Stimulated activated CD8-positive, alpha-beta memory T cell treated with anti-CD3 and anti-CD28 coated beads, Interleukin-7, amount 100 ng/mL, for 48 hours (primary cell): ENCODE results near the gene CPO.
"Not testable (repeated sequence)": the region's sequence is repeated elsewhere in the genome, so short reads cannot be mapped to it uniquely, and the experiment has no call there.

Experiments
- DNase-seq, 2 donors: peaks; one replicate each; pipeline ENCODE4 v3.0.0-alpha.2; 2020; ENCODE audit warnings: low read depth in 1 of 2; ENCODE audit errors: extremely low read depth in 1 of 2

Gene CPO

DNA sequence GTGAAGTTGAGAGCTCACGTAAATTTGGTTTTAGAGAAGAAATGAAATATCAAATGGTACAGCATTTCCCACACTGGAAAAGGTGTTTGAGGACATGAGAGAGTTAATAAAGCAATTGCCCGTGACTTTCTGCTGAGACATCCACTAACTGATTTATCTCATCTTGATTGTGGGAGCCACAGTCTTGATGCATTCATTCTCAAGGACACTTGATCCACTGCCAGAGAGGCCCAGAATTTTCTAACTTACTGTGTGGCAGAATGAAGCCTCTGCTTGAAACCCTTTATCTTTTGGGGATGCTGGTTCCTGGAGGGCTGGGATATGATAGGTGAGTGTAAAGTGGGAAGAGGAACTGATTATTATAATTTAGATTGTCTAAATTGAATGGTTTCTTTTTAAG lies at the start of gene CPO:
TSS of gene CPO (plus strand) at position 179 of the 400 bp plus-strand sequence. CDS start at position 261, 82 bp downstream.
- no peak for DNase-seq

GRCh38 chr2:206890179-206890578 lies 49.1 kb upstream of the CPO start:
- no peak for DNase-seq

- no peak for DNase-seq
Measured at GRCh38 chr2:206890926-206891325, 48.4 kb upstream of the CPO start.

- DNase-seq = no peak
Measured at GRCh38 chr2:206915121-206915520, 24.2 kb upstream of the CPO start.

GRCh38 chr2:206918263-206918662 lies 21.1 kb upstream of the CPO start:
- DNase-seq = no peak

DNA sequence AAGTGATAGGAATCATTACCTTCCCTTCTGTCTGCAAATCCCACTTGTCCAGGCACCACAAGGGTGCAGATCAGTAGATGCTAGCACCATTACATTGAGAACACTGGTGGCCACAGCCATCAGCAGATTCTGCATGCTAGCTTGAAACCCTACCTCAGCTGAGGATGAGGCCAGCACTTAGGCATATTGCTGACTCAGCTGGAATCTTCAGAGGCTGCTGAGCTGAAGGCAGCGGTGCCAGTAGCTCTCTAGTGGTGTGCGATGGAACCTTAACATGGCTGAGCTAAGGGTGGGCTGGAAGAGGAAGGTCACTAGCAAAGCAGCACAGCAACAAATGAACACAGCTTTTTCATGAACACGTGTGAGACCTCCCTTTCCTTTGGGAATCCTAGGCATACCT lies 19.0 kb upstream of the CPO start:
- DNase-seq = no peak

- no peak for DNase-seq
Measured at GRCh38 chr2:206920951-206921350, 18.4 kb upstream of the CPO start.

- no peak for DNase-seq
Measured at GRCh38 chr2:206921529-206921928, 17.8 kb upstream of the CPO start.

DNA sequence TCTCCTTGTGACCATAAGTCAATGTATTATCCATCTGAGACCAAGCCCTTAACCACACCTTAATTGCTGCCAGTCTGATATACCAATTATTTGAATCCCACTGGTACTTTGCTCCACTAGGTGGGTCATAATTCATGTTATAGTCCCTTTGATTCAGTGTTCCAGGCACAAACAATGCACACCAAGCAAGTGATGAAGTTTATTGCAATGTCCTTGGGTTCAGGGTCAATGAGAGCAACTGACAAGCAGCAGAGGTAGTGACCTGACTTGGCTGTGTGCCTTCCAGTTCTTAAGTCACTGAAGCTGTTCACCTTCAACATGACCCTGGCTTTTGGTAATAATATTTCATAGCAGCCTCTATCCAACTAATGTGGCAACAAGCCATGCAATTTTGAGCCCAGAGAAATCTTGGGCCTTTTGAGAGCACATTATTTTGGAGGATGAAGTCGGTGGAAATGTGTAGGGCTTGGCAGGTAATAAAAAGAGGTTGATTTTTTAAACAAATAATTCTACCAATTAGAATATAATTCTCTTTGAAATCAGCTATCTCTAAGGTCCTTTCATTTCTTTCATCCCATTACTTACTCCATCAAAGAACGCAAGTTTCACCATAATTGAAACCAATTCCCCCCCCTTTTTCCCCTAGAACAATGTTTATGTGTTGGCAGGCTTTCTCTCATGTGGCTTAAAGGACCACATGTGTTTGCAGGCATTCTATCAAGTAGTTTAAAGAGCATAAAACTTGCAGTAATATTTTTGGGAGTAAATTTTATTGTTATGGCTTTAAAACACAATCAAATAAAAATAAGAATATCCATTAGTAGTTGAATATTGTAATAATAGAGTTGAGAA lies 3.1 kb upstream of the CPO start:
- no peak for DNase-seq

GRCh38 chr2:206936843-206937230 lies 2.5 kb upstream of the CPO start:
- DNase-seq = no peak

DNA sequence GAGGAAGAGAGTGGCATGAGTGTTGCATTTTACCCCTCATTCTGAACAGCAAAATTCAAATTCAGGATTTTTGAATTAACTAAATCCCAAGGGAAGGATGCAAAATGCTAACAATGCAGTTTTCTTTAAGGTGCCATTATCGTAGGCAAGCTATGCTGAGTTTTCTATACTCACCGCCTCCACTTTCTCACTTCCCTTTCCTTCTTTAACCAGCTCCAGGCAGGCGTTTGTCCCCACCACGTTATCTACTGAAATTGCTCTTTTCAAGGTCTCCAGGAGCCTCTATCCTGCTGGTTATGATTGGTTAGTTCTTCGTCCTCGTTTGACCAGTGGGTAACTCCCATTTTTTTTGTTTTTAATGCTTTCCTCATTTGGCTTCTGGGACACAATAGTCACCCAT lies 1.8 kb upstream of the CPO start:
- no peak for DNase-seq

DNA sequence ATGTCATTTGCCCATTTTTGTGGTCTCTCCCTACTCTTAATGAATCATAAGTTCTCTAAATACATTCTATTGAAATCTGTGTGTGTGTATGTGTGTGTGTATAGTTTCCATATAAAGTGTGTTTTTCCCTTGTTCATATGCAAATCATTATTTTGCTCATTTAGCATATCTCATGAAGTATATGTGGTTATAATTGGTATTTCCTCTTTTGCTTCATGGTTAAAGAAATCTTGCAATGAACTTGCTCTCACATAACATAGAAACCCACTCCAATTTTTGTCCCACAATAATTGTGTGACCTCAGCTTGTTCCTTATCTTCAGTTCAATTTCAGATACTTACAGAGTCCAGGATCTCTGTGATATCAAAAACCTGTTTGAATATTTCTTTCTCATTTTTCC lies 1.2 kb downstream of the CPO start:
- no peak for DNase-seq

DNA sequence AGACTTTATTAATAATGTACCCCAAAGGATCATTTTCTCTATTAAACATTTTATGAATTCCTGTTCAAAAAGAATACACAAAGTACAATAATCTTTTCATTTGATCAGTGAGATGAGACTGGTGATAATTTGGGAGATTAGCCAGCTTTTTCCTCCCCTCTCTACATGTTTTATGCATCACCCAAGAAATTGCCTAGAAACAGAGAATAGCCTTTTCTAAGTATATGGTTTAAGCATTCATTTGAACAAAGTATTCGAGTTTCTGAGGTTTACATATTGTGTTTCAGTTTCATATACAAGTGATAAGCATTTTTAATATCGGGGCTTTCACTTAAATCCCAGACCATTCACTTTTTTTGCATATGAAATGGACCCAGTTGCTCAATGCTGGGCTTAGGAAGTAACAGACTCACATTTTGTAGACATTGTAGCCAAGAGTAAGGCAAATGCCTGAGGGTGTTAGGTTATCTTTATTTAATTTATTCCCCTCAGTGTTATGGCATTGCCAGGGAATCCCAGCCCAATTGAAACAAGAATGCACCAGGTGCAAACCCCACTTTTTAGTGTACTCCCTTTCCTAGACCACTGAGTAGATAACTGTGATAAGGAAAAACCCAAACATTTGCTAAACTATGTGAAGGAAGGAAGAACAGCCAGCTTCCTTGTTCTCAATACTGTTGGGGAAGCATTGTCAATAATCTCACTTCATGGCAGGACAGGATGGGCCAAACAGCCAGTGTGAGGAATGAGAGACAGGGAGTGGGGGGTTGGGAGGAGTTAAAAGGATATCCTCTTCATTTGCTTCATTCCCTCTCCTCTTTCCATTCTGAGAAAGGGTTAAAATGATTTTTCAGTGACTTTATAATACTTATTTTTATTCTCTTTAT lies 3.5 kb downstream of the CPO start:
- DNase-seq = no peak

- not testable (repeated sequence) for DNase-seq
Measured at GRCh38 chr2:206953404-206953803, 14.1 kb downstream of the CPO start.

DNA sequence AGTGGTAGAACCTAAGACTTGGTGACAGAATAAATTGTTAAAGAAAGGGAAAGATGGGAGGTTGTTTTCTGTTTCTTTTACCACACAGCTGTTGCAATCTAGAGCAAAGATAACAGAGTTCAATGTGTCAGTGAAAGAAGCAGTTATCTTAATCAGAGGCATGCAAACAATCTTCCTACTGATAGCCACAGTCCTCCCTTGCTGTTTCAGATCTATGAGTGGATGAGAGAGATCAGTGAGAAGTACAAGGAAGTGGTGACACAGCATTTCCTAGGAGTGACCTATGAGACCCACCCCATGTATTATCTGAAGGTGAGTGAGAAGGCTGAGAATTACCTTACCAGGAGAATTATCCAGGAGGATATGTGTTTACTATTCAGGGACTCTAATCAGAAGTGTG lies 15.9 kb downstream of the CPO start:
- no peak for DNase-seq

GRCh38 chr2:206958261-206958660 lies 18.9 kb downstream of the CPO start:
- DNase-seq = no peak

GRCh38 chr2:206962966-206963365 lies 23.6 kb downstream of the CPO start:
- no peak for DNase-seq

- no peak for DNase-seq
Measured at GRCh38 chr2:206968134-206969086, 29.1 kb downstream of the CPO start.

- DNase-seq = no peak
Measured at GRCh38 chr2:206969192-206969591, 29.9 kb downstream of the CPO start.

DNA sequence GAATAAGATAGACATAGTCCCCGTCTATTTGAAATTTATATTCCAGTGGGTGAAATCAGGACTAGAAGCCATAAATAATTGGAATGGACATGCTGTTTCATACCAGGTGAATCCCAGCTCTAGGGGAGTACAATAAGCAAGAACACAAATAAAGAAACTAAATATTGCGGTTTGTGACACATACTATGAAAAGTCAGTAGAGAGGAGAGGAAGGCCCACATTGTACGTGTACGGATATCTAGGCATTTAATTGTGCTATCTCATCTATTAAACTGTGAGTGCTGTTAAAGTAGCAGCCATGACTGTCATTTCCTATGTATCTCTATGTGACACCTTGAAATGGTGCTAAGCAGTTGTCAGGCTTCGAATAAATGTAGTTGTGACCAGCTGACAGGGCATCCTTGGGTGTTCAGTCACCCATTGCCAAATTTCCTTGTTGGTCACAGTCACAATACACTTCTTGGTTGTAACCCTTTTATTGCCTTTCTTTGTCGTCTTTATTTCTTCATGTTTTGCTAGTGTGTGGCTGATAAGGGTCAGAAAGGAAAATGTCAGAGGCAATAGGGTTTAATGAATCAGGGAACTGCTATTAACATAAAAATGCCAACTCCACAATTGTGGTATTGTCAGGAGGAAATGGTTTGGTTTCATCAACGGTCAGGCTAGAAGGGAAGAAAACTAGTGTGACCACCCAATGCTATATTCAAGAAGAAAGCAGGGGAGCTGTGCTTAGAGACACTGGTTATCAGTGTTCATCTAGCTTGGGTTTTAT lies 31.5 kb downstream of the CPO start:
- DNase-seq = no peak
